HG03108 (cell line): Measurements from ENCODE around the gene TEX35.
"Not testable (repeated sequence)": the region's sequence is repeated elsewhere in the genome, so short reads cannot be mapped to it uniquely, and the experiment has no call there.

ENCODE experiments used
- ATAC-seq: cut with Tn5 transposase; IDR thresholded peaks from one replicate; pipeline ENCODE4 v1.9.1; 2021; ENCODE audit warnings: moderate library complexity; ENCODE audit not compliant: unreplicated experiment

The TEX35 gene

DNA sequence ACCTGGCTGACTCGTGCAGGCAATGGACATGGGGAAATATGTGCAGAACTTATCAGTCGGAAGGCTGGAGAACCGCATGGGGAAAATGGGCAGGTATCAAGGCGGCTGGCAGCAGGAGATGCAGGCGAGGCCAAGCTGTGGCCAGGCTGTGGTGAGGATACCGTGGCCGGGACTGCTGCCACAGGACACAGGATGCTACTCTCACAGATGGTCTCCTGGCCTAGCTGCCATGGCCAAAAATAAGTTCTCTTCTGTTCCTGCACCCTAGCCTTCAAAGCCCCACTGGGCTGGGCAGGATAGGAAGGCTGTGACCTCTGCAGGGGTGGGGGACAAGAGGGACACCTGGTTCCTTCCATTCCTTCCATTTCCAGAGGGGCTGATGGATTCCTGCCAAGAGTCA, 26.4 kb downstream of the TEX35 start:
- ATAC-seq, result no peak

- no peak for ATAC-seq
These were observed 27.3 kb downstream of the TEX35 start for GRCh38 chr1:178540204-178540603.

DNA sequence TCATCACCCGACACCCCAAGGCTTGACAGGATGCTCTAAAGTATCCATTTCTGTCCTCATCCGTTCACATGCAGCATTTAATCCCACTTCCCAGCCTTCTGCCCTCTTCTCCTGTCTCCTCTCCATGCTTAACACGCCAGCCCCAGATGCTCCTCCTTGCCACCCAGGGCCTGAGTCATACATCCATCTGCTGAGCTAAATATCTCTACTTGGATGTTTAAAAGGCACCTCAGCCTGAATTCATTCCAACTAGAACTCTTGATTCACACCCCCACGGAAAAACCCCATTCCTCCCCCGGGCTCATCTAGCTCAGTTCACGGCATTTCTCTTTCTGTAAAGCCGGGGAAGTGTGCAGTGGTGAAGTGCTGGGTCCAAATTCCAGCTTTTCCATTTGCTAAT, 27.7 kb downstream of the TEX35 start:
- no peak for ATAC-seq

DNA sequence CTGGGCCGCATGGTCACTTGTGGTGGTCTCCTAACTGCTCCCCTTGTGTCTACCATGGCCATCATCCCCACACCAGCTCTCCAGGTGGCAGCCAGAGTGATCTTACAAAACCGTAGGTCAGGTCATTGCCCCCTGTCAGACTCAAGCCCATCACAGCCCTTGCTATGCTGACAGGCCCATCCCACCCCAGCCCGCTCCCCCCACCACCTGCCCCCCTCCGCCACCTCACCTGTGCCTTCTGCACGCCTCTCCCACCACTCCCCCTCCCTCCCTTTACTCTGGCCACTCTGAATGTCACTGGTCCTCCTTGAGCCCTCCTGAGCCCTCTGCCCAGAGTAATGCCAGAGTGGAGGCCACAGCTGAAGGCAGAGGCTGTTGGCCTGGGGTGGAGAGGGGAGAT, 28.5 kb downstream of the TEX35 start:
- no peak for ATAC-seq

DNA sequence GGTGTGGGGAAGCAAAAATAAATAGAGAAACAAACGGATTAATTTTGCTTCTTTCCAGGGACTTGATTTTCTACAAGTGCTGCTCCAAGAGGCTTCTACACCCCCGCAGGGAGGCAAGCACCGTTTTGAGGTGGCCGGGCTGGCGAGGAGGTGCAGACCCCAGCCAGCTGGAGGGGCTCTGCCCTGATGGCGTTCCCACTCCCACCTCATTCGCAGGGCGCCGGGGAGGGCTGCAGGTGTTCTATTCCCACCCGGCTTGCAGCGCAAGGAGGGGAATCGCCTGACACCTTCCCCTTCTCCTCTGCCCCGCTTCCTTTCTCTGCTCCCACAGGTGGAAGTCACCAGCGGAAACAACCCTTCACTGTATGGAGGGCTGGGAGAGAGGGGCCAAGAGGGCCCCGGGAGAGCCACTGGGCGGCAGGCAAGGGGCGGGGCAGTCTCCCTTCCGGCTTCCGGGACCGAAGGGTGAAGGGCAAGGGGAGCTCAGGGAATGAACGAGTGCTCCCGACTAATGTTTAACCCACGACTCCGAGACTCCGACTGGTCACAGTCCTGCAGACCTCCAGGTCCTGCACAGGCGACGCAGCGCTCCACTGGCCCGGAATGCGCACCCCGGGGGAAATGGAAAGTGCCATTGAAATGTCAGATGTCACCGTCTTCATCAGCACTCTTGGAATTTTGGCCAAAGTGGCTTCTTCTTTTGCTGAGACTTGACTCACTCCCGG, 29.1 kb downstream of the TEX35 start:
- peak; percentile 47 for ATAC-seq

- peak; percentile 65 for ATAC-seq
These were observed 29.8 kb downstream of the TEX35 start for GRCh38 chr1:178542554-178543289.

GRCh38 chr1:178543290-178543607, 30.3 kb downstream of the TEX35 start:
- ATAC-seq, result peak; percentile 26

DNA sequence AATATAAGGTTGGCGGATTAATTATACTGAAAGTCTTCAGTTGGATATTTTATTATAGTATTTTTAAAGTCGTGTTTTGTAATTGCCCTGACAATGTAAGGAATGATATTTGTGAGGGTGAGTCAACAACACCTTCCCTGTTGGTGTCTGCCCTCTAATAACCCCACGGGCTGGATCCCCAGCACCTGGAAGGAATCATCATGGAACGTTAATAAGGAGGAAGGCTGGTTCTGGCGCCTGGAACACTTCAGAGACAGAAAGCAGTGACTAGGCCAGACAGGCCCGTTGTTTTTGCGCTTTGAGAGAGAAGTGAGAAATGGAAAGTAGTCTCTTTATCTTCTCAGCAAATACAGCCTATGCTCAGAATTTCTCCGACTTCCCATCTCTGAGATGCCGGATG, 31.6 kb downstream of the TEX35 start:
- ATAC-seq, result no peak

- no peak for ATAC-seq
These were observed 35.2 kb downstream of the TEX35 start for GRCh38 chr1:178548108-178548507.

DNA sequence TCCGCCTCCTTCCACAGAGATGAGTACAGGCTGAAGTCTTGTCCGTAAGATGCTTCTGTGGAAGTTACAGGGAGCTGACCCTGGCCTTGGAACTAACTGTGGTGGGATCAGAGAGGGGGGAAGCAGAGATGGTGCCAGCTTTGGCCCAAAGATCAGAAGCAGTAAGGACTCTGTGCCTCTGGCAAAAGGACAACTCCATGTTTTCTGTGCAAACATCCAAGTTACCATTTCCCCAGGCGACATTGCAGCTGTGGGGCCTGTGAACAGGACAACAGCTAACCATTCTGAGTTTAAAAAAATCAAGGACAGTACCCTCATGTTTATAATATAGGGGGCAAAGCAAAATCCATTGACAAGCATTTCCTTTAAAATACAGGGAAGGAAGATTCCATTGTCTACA, 38.4 kb downstream of the TEX35 start:
- ATAC-seq, result no peak

GRCh38 chr1:178551940-178552339, 39.0 kb downstream of the TEX35 start:
- ATAC-seq, result no peak

- no peak for ATAC-seq
These were observed 39.9 kb downstream of the TEX35 start for GRCh38 chr1:178552856-178553255.

DNA sequence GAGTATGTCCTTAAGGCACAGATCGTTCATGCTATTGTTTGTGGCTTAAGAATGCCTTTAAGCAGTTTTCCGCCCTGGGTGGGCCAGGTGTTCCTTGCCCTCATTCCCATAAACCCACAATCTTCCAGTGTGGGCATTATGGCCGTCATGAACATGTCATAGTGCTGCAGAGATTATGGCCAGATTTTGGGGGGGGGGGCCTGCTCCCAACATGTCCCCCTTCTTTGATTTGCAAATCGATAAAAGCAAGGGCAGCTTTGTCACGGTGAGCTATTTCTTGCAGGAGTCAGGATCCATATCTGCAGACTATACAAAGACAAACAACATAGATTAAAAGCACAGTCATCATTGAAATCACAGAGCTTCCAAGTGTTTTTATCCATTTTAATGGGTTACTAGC, 41.4 kb downstream of the TEX35 start:
- not testable (repeated sequence) for ATAC-seq

DNA sequence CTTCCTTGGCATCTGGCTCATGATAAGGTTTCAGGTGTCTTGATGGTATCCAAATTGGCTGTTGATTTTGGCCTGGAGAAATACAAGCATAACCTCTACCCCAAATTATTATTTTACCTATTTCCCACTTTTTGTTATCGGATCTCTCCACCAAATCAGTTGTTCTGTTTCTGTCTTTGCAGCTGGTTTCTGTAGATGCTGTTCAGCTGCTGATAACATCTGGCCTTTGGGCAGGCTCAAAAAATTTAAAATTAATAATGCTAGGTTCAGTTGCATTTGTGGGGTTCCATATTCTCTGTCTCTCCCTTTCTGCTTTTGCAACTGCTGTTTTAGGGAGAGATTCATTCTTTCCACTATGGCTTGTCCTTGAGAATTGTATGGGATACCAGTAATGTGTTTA, 42.7 kb downstream of the TEX35 start:
- not testable (repeated sequence) for ATAC-seq

- not testable (repeated sequence) for ATAC-seq
These were observed 45.9 kb downstream of the TEX35 start for GRCh38 chr1:178558816-178559215.

DNA sequence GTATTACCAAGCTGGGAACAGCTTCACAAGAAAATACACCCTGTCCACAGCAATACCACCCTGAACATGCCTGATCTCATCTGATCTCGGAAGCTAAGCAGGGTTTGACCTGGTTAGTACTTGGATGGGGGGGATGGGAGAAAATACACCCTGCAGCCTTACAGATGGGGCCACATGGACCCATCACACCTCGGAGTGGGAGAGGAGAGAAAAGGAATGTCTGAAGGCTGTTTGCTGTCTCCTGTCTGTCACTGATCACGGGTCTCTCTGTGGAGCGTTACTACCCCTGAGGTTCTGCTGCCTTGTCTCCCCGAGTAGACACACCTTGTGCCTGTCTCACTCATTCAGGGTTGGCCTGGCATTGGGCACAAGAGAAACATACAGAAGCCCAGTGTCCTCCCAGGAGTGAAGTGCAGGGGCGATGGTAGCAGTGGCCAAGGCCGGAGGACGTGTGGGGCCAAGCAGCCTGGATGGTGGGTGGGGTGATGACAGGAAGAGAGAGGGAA, 48.0 kb downstream of the TEX35 start:
- ATAC-seq, result no peak

DNA sequence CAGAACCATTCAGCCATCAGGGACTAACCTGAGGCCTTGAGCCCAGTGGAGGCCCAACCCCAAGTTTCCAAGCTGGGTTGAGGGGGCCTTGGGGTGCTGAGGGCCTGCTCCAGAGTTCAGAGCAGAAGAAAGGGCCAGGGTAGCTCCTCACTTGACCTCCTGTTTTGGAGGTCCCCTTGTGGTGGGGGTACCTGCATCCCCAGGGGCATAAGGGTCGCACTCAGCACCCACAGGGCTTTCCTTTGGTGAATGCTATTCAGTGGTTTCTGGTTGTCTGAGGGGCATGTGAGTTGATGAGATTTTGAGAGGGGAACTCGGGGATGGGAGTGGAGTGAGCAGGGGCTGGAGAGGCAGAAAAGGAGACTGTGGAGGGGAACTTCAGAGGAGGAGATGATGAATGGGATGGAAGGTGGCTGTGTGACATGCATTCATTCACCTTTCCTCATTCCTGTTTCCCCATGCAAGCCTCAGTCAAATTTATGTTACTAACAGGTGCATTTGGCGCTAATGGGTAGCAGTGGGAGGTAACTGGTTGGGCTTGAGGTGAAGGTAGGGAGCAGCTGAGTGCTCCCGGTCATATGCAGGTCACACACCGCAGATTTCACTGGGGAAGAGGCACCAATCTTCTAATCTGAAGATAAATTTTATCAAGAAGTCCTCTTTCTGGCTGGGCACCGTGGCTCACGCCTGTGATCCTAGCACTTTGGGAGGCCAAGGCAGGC, 50.4 kb downstream of the TEX35 start:
- no peak for ATAC-seq

GRCh38 chr1:178564086-178564782, 51.3 kb downstream of the TEX35 start:
- no peak for ATAC-seq

DNA sequence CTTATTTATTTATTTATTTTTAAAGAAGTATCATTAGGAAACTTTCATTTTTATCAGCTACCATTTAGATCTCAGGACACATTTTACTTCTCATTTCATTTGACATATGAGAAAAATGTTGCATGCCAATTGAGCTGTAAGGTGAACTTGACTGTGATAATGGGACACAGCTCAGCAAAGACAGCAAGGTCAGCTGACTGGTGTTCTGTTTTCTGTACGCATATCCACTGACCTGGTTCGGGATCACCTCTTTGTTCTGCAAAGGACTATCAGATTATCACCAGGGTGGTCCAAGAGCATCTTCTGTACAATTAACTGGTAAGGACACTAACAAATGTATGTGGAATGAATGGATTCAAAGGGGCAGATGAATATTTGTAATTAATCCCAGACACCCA, 51.9 kb downstream of the TEX35 start:
- ATAC-seq, result no peak

- no peak for ATAC-seq
These were observed 52.7 kb downstream of the TEX35 start for GRCh38 chr1:178565586-178565985.

- ATAC-seq, result no peak
These were observed 53.3 kb downstream of the TEX35 start for GRCh38 chr1:178566187-178566586.
